SK-N-SH treated with all-trans-retinoic acid at 6 μM for 48 hours (cell line): ENCODE measurements around the gene SURF4.

ENCODE experiments used
- ATAC-seq: fragments of 200-7000 bp; cut with Tn5 transposase; 3 replicates; pipeline ENCODE4 v1.9.1; 2020; ENCODE audit warnings: mild to moderate bottlenecking, moderate library complexity
- BACH2 ChIP-seq: fragments of 250-450 bp; sonication (Bioruptor Pico); IDR thresholded peaks from 2 replicates; pipeline ENCODE4 v1.9.0; 2021; ENCODE audit warnings: mild to moderate bottlenecking, borderline replicate concordance
- CREB5 ChIP-seq: fragments of 250-450 bp; sonication (Bioruptor Pico); IDR thresholded peaks from 2 replicates; pipeline ENCODE4 v1.5.1; 2020; ENCODE audit warnings: low read depth, mild to moderate bottlenecking, moderate library complexity
- CSDC2 ChIP-seq: fragments of 250-450 bp; sonication (Bioruptor Pico); IDR thresholded peaks from 2 replicates; pipeline ENCODE4 v1.5.0; 2020; ENCODE audit warnings: mild to moderate bottlenecking, moderate library complexity
- CSRNP3 ChIP-seq: fragments of 250-450 bp; sonication (Bioruptor Pico); IDR thresholded peaks from 2 replicates; pipeline ENCODE4 v1.5.1; 2021; ENCODE audit warnings: mild to moderate bottlenecking, moderate library complexity
- ESRRG ChIP-seq: fragments of 250-450 bp; sonication (Bioruptor Pico); IDR thresholded peaks from 2 replicates; pipeline ENCODE4 v1.6.1; 2021; ENCODE audit warnings: mild to moderate bottlenecking
- GLIS3 ChIP-seq: fragments of 250-450 bp; sonication (Bioruptor Pico); IDR thresholded peaks from 2 replicates; pipeline ENCODE4 v1.5.0; 2020; ENCODE audit warnings: mild to moderate bottlenecking, moderate library complexity
- ISL1 ChIP-seq: fragments of 250-450 bp; sonication (Bioruptor Pico); IDR thresholded peaks from 2 replicates; pipeline ENCODE4 v2.1.2; 2022; ENCODE audit warnings: mild to moderate bottlenecking, moderate library complexity
- PATZ1 ChIP-seq: fragments of 250-450 bp; sonication (Bioruptor Pico); IDR thresholded peaks from 2 replicates; pipeline ENCODE4 v1.8.0; 2020; ENCODE audit warnings: mild to moderate bottlenecking, moderate library complexity, borderline replicate concordance
- POU6F1 ChIP-seq: fragments of 250-450 bp; sonication (Bioruptor Pico); IDR thresholded peaks from 2 replicates; pipeline ENCODE4 v1.8.0; 2021; ENCODE audit warnings: low read depth, mild to moderate bottlenecking, moderate library complexity, borderline replicate concordance
- PPARA ChIP-seq: fragments of 250-450 bp; sonication (Bioruptor Pico); IDR thresholded peaks from 2 replicates; pipeline ENCODE4 v1.5.0; 2020; ENCODE audit warnings: mild to moderate bottlenecking, borderline replicate concordance
- RARB ChIP-seq: fragments of 250-450 bp; sonication (Bioruptor Pico); IDR thresholded peaks from 2 replicates; pipeline ENCODE4 v1.8.0; 2021; ENCODE audit warnings: mild to moderate bottlenecking, moderate library complexity
- SNAI2 ChIP-seq: fragments of 250-450 bp; sonication (Bioruptor Pico); IDR thresholded peaks from 2 replicates; pipeline ENCODE4 v1.5.0; 2020; ENCODE audit warnings: mild to moderate bottlenecking, moderate library complexity
- TSHZ2 ChIP-seq: fragments of 250-450 bp; sonication (Bioruptor Pico); IDR thresholded peaks from 2 replicates; pipeline ENCODE4 v1.5.0; 2020; ENCODE audit warnings: mild to moderate bottlenecking, moderate library complexity
- ZC3H10 ChIP-seq: fragments of 250-450 bp; sonication (Bioruptor Pico); IDR thresholded peaks from 2 replicates; pipeline ENCODE4 v1.5.1; 2021; ENCODE audit warnings: mild to moderate bottlenecking, moderate library complexity
- ZFP3 ChIP-seq: fragments of 250-450 bp; sonication (Bioruptor Pico); IDR thresholded peaks from 2 replicates; pipeline ENCODE4 v1.5.0; 2020; ENCODE audit warnings: mild to moderate bottlenecking, moderate library complexity
- ZFP30 ChIP-seq: fragments of 450-650 bp; formaldehyde crosslinking; IDR thresholded peaks from 2 replicates; pipeline ENCODE4 v1.5.0; 2022; ENCODE audit warnings: mild to moderate bottlenecking, moderate library complexity
- ZNF565 ChIP-seq: fragments of 450-650 bp; formaldehyde crosslinking; conservative IDR thresholded peaks from 2 replicates; pipeline ENCODE4 v1.5.0; 2020; ENCODE audit warnings: low read depth, mild to moderate bottlenecking, moderate library complexity
- ZNF70 ChIP-seq: fragments of 450-650 bp; formaldehyde crosslinking; IDR thresholded peaks from 2 replicates; pipeline ENCODE4 v1.5.0; 2020; ENCODE audit warnings: mild to moderate bottlenecking, moderate library complexity
- ZNF8 ChIP-seq: fragments of 450-650 bp; formaldehyde crosslinking; IDR thresholded peaks from 2 replicates; pipeline ENCODE4 v1.5.0; 2020; ENCODE audit warnings: mild to moderate bottlenecking, moderate library complexity

Gene SURF4

GRCh38 chr9:133349965-133350616 is 25.8 kb downstream of the SURF4 start:
- no peak for TF ChIP-seq ISL1 (CRISPR knock-in tag)
- no peak for TF ChIP-seq PATZ1 (CRISPR knock-in tag)
- TF ChIP-seq GLIS3 (CRISPR knock-in tag): no peak
- no peak for TF ChIP-seq ZNF70 (CRISPR knock-in tag)
- no peak for TF ChIP-seq TSHZ2 (CRISPR knock-in tag)
- no peak for TF ChIP-seq POU6F1 (CRISPR knock-in tag)
- no peak for TF ChIP-seq ZNF8 (CRISPR knock-in tag)
- no peak for TF ChIP-seq ZNF565 (CRISPR knock-in tag)
- TF ChIP-seq ESRRG (CRISPR knock-in tag): no peak
- no peak for TF ChIP-seq ZC3H10 (CRISPR knock-in tag)
- no peak for TF ChIP-seq BACH2 (CRISPR knock-in tag)
- no peak for TF ChIP-seq PPARA (CRISPR knock-in tag)
- TF ChIP-seq ZFP30 (CRISPR knock-in tag): no peak
- TF ChIP-seq RARB (CRISPR knock-in tag): no peak
- TF ChIP-seq CREB5 (CRISPR knock-in tag): no peak
- no peak for ATAC-seq

GRCh38 chr9:133348718-133349573 is 26.9 kb downstream of the SURF4 start:
- no peak for TF ChIP-seq ZFP3
- no peak for TF ChIP-seq ISL1 (CRISPR knock-in tag)
- TF ChIP-seq ZFP30 (CRISPR knock-in tag): no peak
- no peak for TF ChIP-seq ZC3H10 (CRISPR knock-in tag)
- no peak for TF ChIP-seq POU6F1 (CRISPR knock-in tag)
- no peak for TF ChIP-seq CSDC2 (CRISPR knock-in tag)
- TF ChIP-seq CSRNP3 (CRISPR knock-in tag): no peak
- no peak for TF ChIP-seq ZNF70 (CRISPR knock-in tag)
- no peak for TF ChIP-seq RARB (CRISPR knock-in tag)
- no peak for TF ChIP-seq SNAI2
- TF ChIP-seq BACH2 (CRISPR knock-in tag): no peak
- ATAC-seq: no peak
